Measurements from ENCODE around the gene RBM20.
"Not testable (repeated sequence)": the region's sequence is repeated elsewhere in the genome, so short reads cannot be mapped to it uniquely, and the experiment has no call there.

Gene RBM20

DNA sequence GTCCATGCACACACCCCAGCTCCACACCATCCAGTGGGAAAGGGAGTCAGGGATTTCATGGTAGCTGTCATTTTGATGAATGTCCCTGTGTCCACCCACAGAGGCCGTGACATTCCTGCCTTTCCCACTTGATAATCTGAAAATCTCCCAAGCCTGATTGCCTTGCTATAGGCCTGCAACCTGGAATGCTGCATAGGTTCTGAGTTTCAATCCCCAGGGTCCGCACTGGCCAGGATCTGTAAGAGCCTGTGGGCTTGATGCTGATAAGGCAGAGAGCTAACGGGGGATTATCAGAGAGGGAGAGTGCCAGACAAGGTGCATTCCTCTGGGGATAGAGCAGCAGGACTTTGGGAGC lies 57.5 kb downstream of the RBM20 start:
- H3K4me3 ChIP-seq (ENCODE audit: low read depth, low read length) = no peak overlapping the region
- in situ Hi-C loops (cut with HindIII; ENCODE audit: low sequenced_read_pairs) = no loop called here
- TF ChIP-seq, protein P1, sequence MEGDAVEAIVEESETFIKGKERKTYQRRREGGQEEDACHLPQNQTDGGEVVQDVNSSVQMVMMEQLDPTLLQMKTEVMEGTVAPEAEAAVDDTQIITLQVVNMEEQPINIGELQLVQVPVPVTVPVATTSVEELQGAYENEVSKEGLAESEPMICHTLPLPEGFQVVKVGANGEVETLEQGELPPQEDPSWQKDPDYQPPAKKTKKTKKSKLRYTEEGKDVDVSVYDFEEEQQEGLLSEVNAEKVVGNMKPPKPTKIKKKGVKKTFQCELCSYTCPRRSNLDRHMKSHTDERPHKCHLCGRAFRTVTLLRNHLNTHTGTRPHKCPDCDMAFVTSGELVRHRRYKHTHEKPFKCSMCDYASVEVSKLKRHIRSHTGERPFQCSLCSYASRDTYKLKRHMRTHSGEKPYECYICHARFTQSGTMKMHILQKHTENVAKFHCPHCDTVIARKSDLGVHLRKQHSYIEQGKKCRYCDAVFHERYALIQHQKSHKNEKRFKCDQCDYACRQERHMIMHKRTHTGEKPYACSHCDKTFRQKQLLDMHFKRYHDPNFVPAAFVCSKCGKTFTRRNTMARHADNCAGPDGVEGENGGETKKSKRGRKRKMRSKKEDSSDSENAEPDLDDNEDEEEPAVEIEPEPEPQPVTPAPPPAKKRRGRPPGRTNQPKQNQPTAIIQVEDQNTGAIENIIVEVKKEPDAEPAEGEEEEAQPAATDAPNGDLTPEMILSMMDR (IDR thresholded peaks at IDR 0.05; ENCODE audit: low read depth, low read length) = no peak
- DNase-seq (ENCODE audit: low read depth, low spot score) = no peak

DNA sequence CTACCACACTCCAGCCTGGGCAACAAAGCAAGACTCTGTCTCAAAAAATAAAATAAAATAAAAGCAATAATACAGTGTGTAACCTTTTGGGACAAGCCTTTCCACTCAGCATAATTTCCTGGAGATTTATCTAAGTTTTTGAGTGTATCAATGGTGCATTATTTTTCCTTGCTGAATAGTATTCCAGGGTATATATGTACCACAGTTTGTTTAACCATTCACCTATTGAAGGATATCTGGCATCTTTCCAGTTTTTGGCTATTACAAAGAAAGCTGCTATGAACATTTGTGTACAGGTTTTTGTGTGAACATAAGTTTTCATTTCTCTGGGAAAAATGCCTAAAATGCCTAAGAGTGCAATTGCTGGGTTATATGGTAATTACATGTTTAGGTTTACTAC lies 59.9 kb downstream of the RBM20 start:
- TF ChIP-seq, protein P1 (IDR thresholded peaks at IDR 0.05; ENCODE audit: low read depth, low read length) = no peak
- no peak overlapping the region for H3K4me3 ChIP-seq (ENCODE audit: low read depth, low read length)
- no peak for DNase-seq (ENCODE audit: low read depth, low spot score)
- in situ Hi-C loops (cut with HindIII; ENCODE audit: low sequenced_read_pairs) = no loop called here

- peak; percentile 60 for DNase-seq (ENCODE audit: low read depth, low spot score)
- in situ Hi-C loops (cut with HindIII; ENCODE audit: low sequenced_read_pairs) = no loop called here
- TF ChIP-seq, protein P1 (IDR thresholded peaks at IDR 0.05; ENCODE audit: low read depth, low read length) = no peak
- no peak overlapping the region for H3K4me3 ChIP-seq (ENCODE audit: low read depth, low read length)
These were observed 60.9 kb downstream of the RBM20 start for GRCh38 chr10:110704906-110705476.

- in situ Hi-C loops (cut with HindIII; ENCODE audit: low sequenced_read_pairs); DNase-seq (ENCODE audit: low read depth, low spot score): not testable (repeated sequence)
These were observed 61.5 kb downstream of the RBM20 start for GRCh38 chr10:110705596-110705995.

DNA sequence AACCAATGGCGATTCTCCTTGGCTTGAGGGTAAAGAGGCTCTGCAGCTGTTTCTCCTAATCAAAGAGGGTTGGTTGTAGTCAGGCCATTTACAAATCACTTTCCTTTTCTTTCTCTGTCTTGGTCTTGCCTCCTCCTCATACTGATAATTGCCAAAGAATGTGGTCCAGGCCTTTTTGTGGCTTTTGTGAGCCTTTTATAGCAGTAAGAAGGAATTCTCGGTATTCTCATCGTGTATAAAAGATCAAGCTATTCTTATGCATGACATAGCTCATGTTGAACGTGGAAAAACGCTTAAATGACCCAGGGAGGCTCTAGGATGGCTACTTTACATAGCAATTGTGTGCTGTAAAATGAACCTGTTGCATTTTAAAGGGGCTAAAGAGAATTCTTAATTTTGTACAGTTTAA lies 62.6 kb downstream of the RBM20 start:
- no peak overlapping the region for H3K4me3 ChIP-seq (ENCODE audit: low read depth, low read length)
- TF ChIP-seq, protein P1 (IDR thresholded peaks at IDR 0.05; ENCODE audit: low read depth, low read length) = no peak
- DNase-seq (ENCODE audit: low read depth, low spot score) = peak; percentile 93
- in situ Hi-C loops (cut with HindIII; ENCODE audit: low sequenced_read_pairs) = no loop called here

More at GRCh38 chr10:110705596-110705995, 61.5 kb downstream of the RBM20 start:
- not testable (repeated sequence) for H3K4me3 ChIP-seq (ENCODE audit: low read depth, low read length)

- in situ Hi-C loops (cut with HindIII; ENCODE audit: low sequenced_read_pairs) = no loop called here
- H3K4me3 ChIP-seq (ENCODE audit: low read depth, low read length) = no peak overlapping the region
- TF ChIP-seq, protein P1 (IDR thresholded peaks at IDR 0.05; ENCODE audit: low read depth, low read length) = no peak
These were observed 64.8 kb downstream of the RBM20 start for GRCh38 chr10:110708776-110709443.

GRCh38 chr10:110709444-110709828 lies 65.3 kb downstream of the RBM20 start:
- no peak overlapping the region for H3K4me3 ChIP-seq (ENCODE audit: low read depth, low read length)
- TF ChIP-seq, protein P1 (IDR thresholded peaks at IDR 0.05; ENCODE audit: low read depth, low read length) = no peak
- DNase-seq (ENCODE audit: low read depth, low spot score) = no peak
- in situ Hi-C loops (cut with HindIII; ENCODE audit: low sequenced_read_pairs) = no loop called here

More at GRCh38 chr10:110708776-110709443, 64.8 kb downstream of the RBM20 start:
- no peak for DNase-seq (ENCODE audit: low read depth, low spot score)
